Measurements from ENCODE around the gene OR6C75.
"Not testable (repeated sequence)": the region's sequence is repeated elsewhere in the genome, so short reads cannot be mapped to it uniquely, and the experiment has no call there.

Gene OR6C75

GRCh38 chr12:55362675-55363074 is at the start of gene OR6C75:
Gene OR6C75, plus strand, starts transcription at chr12:55362975. Its CDS starts 2,136 bp downstream, at chr12:55365111.
- no peaks in the 10 kb centered on the region for H3K9me3 ChIP-seq
- no peaks in the 10 kb centered on the region for H3K36me3 ChIP-seq
- no peak within 1 kb of the TSS for H3K4me3 ChIP-seq (ENCODE audit: low read depth in 1 of 2, low read length in 1 of 2)
- no peaks in the 10 kb centered on the region for H3K4me1 ChIP-seq (ENCODE audit: control insufficient read depth in 1 of 2, insufficient read depth in 1 of 2, low read depth in 1 of 2, low read length in 1 of 2)
- H3K27me3 ChIP-seq, result peaks cover 5% of the 10 kb centered on the region
- no peak for TF ChIP-seq CTCF (IDR thresholded peaks at IDR 0.05)
- H3K27ac ChIP-seq, result no peak within 1 kb of the TSS

GRCh38 chr12:55314043-55314442 is 48.7 kb upstream of the OR6C75 start, which contains the start of gene OR6C1:
Gene OR6C1, plus strand, starts transcription at chr12:55314343. Its CDS starts 6,257 bp downstream, at chr12:55320600.
- Histone ChIP-seq H3K9me3 (no peaks in the 10 kb centered on the region), H3K27ac (no peak within 1 kb of the TSS), H3K4me3 (ENCODE audit: low read depth in 1 of 2, low read length in 1 of 2) (no peak within 1 kb of the TSS), H3K36me3 (no peaks in the 10 kb centered on the region), H3K4me1 (ENCODE audit: control insufficient read depth in 1 of 2, insufficient read depth in 1 of 2, low read depth in 1 of 2, low read length in 1 of 2) (no peaks in the 10 kb centered on the region), H3K27me3 (no peaks in the 10 kb centered on the region)
- TF ChIP-seq CTCF (IDR thresholded peaks at IDR 0.05), result no peak

- Histone ChIP-seq H3K4me3 (ENCODE audit: low read depth in 1 of 2, low read length in 1 of 2) (no peak overlapping the region), H3K36me3 (no peaks in the 10 kb centered on the region), H3K9me3 (no peaks in the 10 kb centered on the region), H3K27ac (no peak overlapping the region), H3K4me1 (ENCODE audit: control insufficient read depth in 1 of 2, insufficient read depth in 1 of 2, low read depth in 1 of 2, low read length in 1 of 2) (no peaks in the 10 kb centered on the region), H3K27me3 (no peaks in the 10 kb centered on the region)
- no peak for TF ChIP-seq CTCF (IDR thresholded peaks at IDR 0.05)
These were observed 42.6 kb upstream of the OR6C75 start for GRCh38 chr12:55320201-55320600.

GRCh38 chr12:55325801-55326200 is 37.0 kb upstream of the OR6C75 start:
- not testable (repeated sequence) for H3K4me3 ChIP-seq (ENCODE audit: low read depth in 1 of 2, low read length in 1 of 2); H3K4me1 ChIP-seq (ENCODE audit: control insufficient read depth in 1 of 2, insufficient read depth in 1 of 2, low read depth in 1 of 2, low read length in 1 of 2); H3K27me3 ChIP-seq; H3K27ac ChIP-seq; H3K36me3 ChIP-seq; H3K9me3 ChIP-seq

GRCh38 chr12:55330446-55330845 is 32.3 kb upstream of the OR6C75 start, which contains the start of gene OR6C3:
Gene OR6C3, plus strand, starts transcription at chr12:55330746. Its CDS starts 955 bp downstream, at chr12:55331701.
- no peaks in the 10 kb centered on the region for H3K4me1 ChIP-seq (ENCODE audit: control insufficient read depth in 1 of 2, insufficient read depth in 1 of 2, low read depth in 1 of 2, low read length in 1 of 2)
- no peaks in the 10 kb centered on the region for H3K9me3 ChIP-seq
- no peak within 1 kb of the TSS for H3K27ac ChIP-seq
- H3K4me3 ChIP-seq (ENCODE audit: low read depth in 1 of 2, low read length in 1 of 2), result no peak within 1 kb of the TSS
- no peaks in the 10 kb centered on the region for H3K36me3 ChIP-seq
- H3K27me3 ChIP-seq, result peaks cover 10% of the 10 kb centered on the region
- no peak for TF ChIP-seq CTCF (IDR thresholded peaks at IDR 0.05)

- H3K4me3 ChIP-seq (ENCODE audit: low read depth in 1 of 2, low read length in 1 of 2), result no peak overlapping the region
- H3K9me3 ChIP-seq, result no peaks in the 10 kb centered on the region
- no peak for TF ChIP-seq CTCF (IDR thresholded peaks at IDR 0.05)
These were observed 26.8 kb upstream of the OR6C75 start for GRCh38 chr12:55336002-55336401.

GRCh38 chr12:55355338-55355737 is 7.4 kb upstream of the OR6C75 start:
- not testable (repeated sequence) for H3K36me3 ChIP-seq; H3K4me1 ChIP-seq (ENCODE audit: control insufficient read depth in 1 of 2, insufficient read depth in 1 of 2, low read depth in 1 of 2, low read length in 1 of 2); H3K9me3 ChIP-seq; H3K4me3 ChIP-seq (ENCODE audit: low read depth in 1 of 2, low read length in 1 of 2); H3K27me3 ChIP-seq; H3K27ac ChIP-seq

More at GRCh38 chr12:55336002-55336401, 26.8 kb upstream of the OR6C75 start:
- Histone ChIP-seq H3K27me3 (peaks cover 10% of the 10 kb centered on the region), H3K27ac (no peak overlapping the region), H3K36me3 (no peaks in the 10 kb centered on the region), H3K4me1 (ENCODE audit: control insufficient read depth in 1 of 2, insufficient read depth in 1 of 2, low read depth in 1 of 2, low read length in 1 of 2) (no peaks in the 10 kb centered on the region)
